Smooth muscle cell (in vitro differentiated cells): ENCODE measurements around the gene ARL3. TPM values are rescaled to one million over a fixed set of nuclear protein-coding genes. Genes with fewer than 3 reads are reported as not detected.

Experiments used
- DNase-seq: peaks from one replicate; lab custom pipeline; 2025; ENCODE audit not compliant: unreplicated experiment; lab: John Stamatoyannopoulos, UW
- H2AFZ ChIP-seq: fragments of 200-600 bp; sonication (generic); 2 replicates; pipeline ENCODE4 v1.6.0; 2016; ENCODE audit warnings: antibody characterized with exemption, low read depth, mild to moderate bottlenecking
- H3F3A ChIP-seq: fragments of 200-600 bp; sonication (generic); 2 replicates; pipeline ENCODE4 v1.6.0; 2017; ENCODE audit warnings: antibody characterized with exemption, low read depth
- H3K27ac ChIP-seq: fragments of 200-600 bp; sonication (generic); 2 replicates; pipeline ENCODE4 v1.5.1; 2016; ENCODE audit warnings: low read depth, mild to moderate bottlenecking
- H3K27me3 ChIP-seq: fragments of 200-600 bp; sonication (generic); 2 replicates; pipeline ENCODE4 v1.6.1; 2016; ENCODE audit warnings: low read depth, mild to moderate bottlenecking
- H3K36me3 ChIP-seq: fragments of 200-600 bp; sonication (generic); 2 replicates; pipeline ENCODE4 v1.5.1; 2016; ENCODE audit warnings: low read depth
- H3K4me1 ChIP-seq: fragments of 200-600 bp; sonication (generic); 2 replicates; pipeline ENCODE4 v1.5.1; 2016; ENCODE audit warnings: low read depth
- H3K4me2 ChIP-seq: fragments of 200-600 bp; sonication (generic); 2 replicates; pipeline ENCODE4 v1.6.0; 2016; ENCODE audit warnings: mild to moderate bottlenecking
- H3K4me3 ChIP-seq: fragments of 200-600 bp; sonication (generic); 2 replicates; pipeline ENCODE4 v1.5.1; 2016; ENCODE audit warnings: mild to moderate bottlenecking
- H3K79me2 ChIP-seq: fragments of 200-600 bp; sonication (generic); 2 replicates; pipeline ENCODE4 v1.6.0; 2016; ENCODE audit warnings: low read depth, mild to moderate bottlenecking
- H3K9ac ChIP-seq: fragments of 200-600 bp; sonication (generic); 2 replicates; pipeline ENCODE4 v1.6.0; 2016; ENCODE audit warnings: low read depth
- H3K9me3 ChIP-seq: fragments of 200-600 bp; sonication (generic); replicated peaks from 2 replicates; pipeline ENCODE4 v1.5.1; 2016; ENCODE audit warnings: low read depth
- H4K20me1 ChIP-seq: fragments of 200-600 bp; sonication (generic); 2 replicates; pipeline ENCODE4 v1.6.0; 2016; ENCODE audit warnings: low read depth
- CTCF ChIP-seq: fragments of 200-600 bp; sonication (generic); IDR thresholded peaks from 2 replicates; pipeline ENCODE4 v1.5.1; 2017; ENCODE audit warnings: borderline replicate concordance, mild to moderate bottlenecking, antibody characterized with exemption; ENCODE audit not compliant: insufficient read depth, poor library complexity, severe bottlenecking
- WGBS: methylation state at CpG from one replicate; pipeline ENCODE4 v1.1.7; 2016; ENCODE audit warnings: low lambda C conversion rate; 5-methylcytosine and 5-hydroxymethylcytosine counted together
- polyA plus RNA-seq: library from polyadenylated mRNA; unstranded; fragments of >200 nt; fragmentation: Nextera tagmentation; extraction: Ambion mirVana; gene quantifications from 2 replicates; pipeline ENCODE4 v1.2.1, GENCODE V29; 2016
- total RNA-seq: library from RNA; depleted of rRNA; stranded (reverse); fragments of >200 nt; gene quantifications from 2 replicates; pipeline ENCODE4 v1.2.3, GENCODE V29; 2014

Gene ARL3
- total and polyA plus RNA-seq, 2 experiments from 2014 or later: 12.7 to 30.2 TPM

GRCh38 chr10:102665904-102666509 is 48.2 kb downstream of the ARL3 start:
- Histone ChIP-seq H3F3A (peaks cover 11% of the 10 kb centered on the region), H3K36me3 (no peaks in the 10 kb centered on the region), H3K9ac (no peak overlapping the region), H3K9me3 (no peaks in the 10 kb centered on the region), H2AFZ (no peak overlapping the region), H3K27me3 (no peaks in the 10 kb centered on the region), H3K4me3 (no peak overlapping the region), H3K4me2 (no peak overlapping the region), H3K79me2 (no peaks in the 10 kb centered on the region), H3K4me1 (peaks cover 24% of the 10 kb centered on the region), H4K20me1 (no peaks in the 10 kb centered on the region), H3K27ac (no peak overlapping the region)
- no peak for DNase-seq
- WGBS: 87% methylated on average over 9 of the region's 9 CpGs
- TF ChIP-seq CTCF: no peak

DNA sequence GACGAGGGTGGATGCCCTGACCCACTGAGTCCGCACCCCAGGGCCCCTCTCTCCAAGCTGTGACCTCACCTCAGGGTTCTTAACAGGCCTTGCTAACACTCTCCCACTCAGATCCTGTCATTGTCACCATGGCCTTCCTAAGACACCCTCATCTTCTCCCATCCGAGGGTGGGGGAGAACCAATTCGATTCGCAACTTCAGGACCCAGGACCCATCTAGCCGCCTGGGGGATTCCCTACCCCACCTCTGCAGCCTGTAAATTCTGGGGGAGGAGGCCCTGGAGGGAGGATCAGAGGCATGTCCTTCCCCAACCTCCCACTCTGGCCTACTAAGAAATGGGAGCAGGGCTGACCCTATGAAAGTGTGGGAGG is 52.6 kb downstream of the ARL3 start:
- Histone ChIP-seq H2AFZ (no peak overlapping the region), H3K9ac (no peak overlapping the region), H3K4me3 (no peak overlapping the region), H3K36me3 (no peaks in the 10 kb centered on the region), H3K27ac (peak overlapping the region; percentile 10), H3K4me1 (peaks cover 11% of the 10 kb centered on the region), H3K4me2 (peak overlapping the region; percentile 56), H4K20me1 (peaks cover 19% of the 10 kb centered on the region), H3K9me3 (no peaks in the 10 kb centered on the region), H3F3A (peaks cover 5% of the 10 kb centered on the region), H3K27me3 (no peaks in the 10 kb centered on the region), H3K79me2 (no peaks in the 10 kb centered on the region)
- TF ChIP-seq CTCF: no peak
- WGBS: 64% methylated on average over 6 of the region's 6 CpGs
- DNase-seq: no peak

DNA sequence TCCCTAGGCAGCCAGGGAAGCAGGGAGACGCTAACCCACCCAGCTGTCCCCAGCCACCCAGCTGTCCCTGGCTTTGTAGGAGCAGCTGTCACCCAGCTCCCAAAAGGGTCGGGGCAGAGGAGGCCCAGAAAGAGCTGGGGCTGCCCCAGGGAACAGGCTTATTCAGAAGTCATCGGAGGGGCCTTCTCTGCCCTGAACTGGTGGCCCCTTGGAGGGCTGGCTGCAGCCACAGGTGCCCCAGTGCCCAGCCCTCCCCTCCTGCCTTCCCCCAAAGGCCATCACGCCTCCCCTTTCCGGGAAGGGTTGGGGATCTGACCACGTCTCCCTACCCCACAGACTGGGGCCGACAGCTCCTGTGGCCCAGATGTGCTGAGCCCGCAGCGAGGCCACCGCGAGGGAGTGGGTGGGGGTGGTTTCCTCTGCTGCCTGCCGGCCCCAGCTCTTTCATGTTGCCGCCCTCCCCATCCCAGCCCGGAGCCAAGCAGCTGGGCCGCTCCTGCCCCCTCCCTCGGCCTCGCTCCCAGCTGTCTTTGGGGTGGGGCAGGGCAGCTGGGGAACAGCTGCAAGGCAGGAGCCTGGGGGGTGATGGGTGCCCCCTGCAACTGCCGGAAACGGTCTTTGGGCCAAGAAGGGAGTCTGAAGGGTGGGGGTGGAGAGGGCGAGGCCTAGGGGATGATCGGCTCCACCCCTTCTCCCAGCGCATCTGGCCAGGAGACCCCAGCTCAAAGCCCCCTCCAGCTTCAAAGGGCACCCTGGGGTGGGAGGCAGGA is 53.1 kb downstream of the ARL3 start:
- Histone ChIP-seq H3K4me2 (peak overlapping the region; percentile 56), H3F3A (peaks cover 5% of the 10 kb centered on the region), H3K79me2 (no peaks in the 10 kb centered on the region), H3K9ac (no peak overlapping the region), H3K4me3 (no peak overlapping the region), H3K36me3 (no peaks in the 10 kb centered on the region), H3K4me1 (peaks cover 11% of the 10 kb centered on the region), H4K20me1 (peaks cover 24% of the 10 kb centered on the region), H2AFZ (no peak overlapping the region), H3K27me3 (no peaks in the 10 kb centered on the region), H3K9me3 (no peaks in the 10 kb centered on the region), H3K27ac (peak overlapping the region; percentile 42)
- 18% methylated on average over 21 of the region's 22 CpGs for WGBS
- TF ChIP-seq CTCF: no peak
- DNase-seq: no peak
